Calu3 (cell line): Measurements from ENCODE around the gene DNAJC10. TPM values are rescaled to one million over a fixed set of nuclear protein-coding genes. Genes with fewer than 3 reads are reported as not detected.
A peak's percentile ranks its signal among the peaks of the same experiment; 100 is the strongest.
"Not testable (repeated sequence)": the region's sequence is repeated elsewhere in the genome, so short reads cannot be mapped to it uniquely, and the experiment has no call there.

Experiments
- BruUV-seq: library from RNA; stranded (reverse); fragments of 400-500 nt; replicated peaks from 2 replicates; lab custom pipeline; 2021; lab: Mats Ljungman, UMichigan
- CTCF ChIA-PET: fragments of 300-600 bp; sonication (Branson Sonifier 250); formaldehyde crosslinking; loops from one replicate; lab custom pipeline; 2022; ENCODE audit warnings: antibody characterized with exemption; lab: Charles Lee
- DNase-seq: peaks from one replicate; pipeline ENCODE4 v3.0.0; 2022
- H3K27ac Mint-ChIP-seq: one replicate; pipeline ENCODE4 v1.8.0; 2022; ENCODE audit warnings: mixed read lengths; ENCODE audit not compliant: unreplicated experiment
- H3K27me3 Mint-ChIP-seq: one replicate; pipeline ENCODE4 v1.8.0; 2022; ENCODE audit warnings: mixed read lengths; ENCODE audit not compliant: unreplicated experiment
- H3K36me3 Mint-ChIP-seq: one replicate; pipeline ENCODE4 v1.8.0; 2022; ENCODE audit warnings: mild to moderate bottlenecking, moderate library complexity, mixed read lengths; ENCODE audit not compliant: insufficient read depth, unreplicated experiment
- H3K4me1 Mint-ChIP-seq: one replicate; pipeline ENCODE4 v1.8.0; 2022; ENCODE audit warnings: mild to moderate bottlenecking, low read depth, mixed read lengths; ENCODE audit not compliant: unreplicated experiment
- H3K4me3 Mint-ChIP-seq: one replicate; pipeline ENCODE4 v1.8.0; 2022; ENCODE audit warnings: mild to moderate bottlenecking, low read depth, moderate library complexity, mixed read lengths; ENCODE audit not compliant: unreplicated experiment
- H3K9me3 Mint-ChIP-seq: one replicate; pipeline ENCODE4 v1.8.0; 2022; ENCODE audit warnings: low read depth, mixed read lengths; ENCODE audit not compliant: unreplicated experiment
- intact Hi-C: fragments of 100-400 bp; cut with micrococcal nuclease; formaldehyde crosslinking; loops from one replicate; pipeline ENCODE4 v1.10.0; 2022; ENCODE audit not compliant: unreplicated experiment
- total RNA-seq: library from RNA; stranded (reverse); gene quantifications from 2 replicates; pipeline ENCODE4 v1.2.3, GENCODE V29; 2022
- TF ChIP-seq, protein P1 (sequence below): fragments of 200-600 bp; IDR thresholded peaks from one replicate; pipeline ENCODE4 v1.8.0; 2022; ENCODE audit warnings: antibody characterized with exemption; ENCODE audit not compliant: unreplicated experiment

DNAJC10 gene
- total RNA-seq, 1 experiment from 2014 or later, result 210 TPM

DNA sequence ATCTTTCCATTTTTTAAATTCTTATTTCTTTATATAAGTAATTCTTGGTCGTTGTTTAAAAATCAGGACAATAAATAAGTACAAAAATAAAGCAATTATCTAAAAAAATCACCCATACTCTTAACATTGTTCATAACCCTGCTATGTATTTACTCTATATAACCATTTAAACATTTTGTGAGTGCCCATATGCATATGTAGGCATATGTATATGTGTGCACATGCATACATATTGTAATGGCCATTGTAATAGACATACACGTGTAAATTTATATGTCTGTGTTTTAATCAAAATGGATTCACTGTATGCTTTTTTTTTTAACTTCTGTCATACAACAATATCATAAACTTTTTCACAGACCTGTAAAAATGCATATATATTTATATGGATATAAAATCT, 25.6 kb downstream of the DNAJC10 start:
- H3K4me3 Mint-ChIP-seq, result no peak overlapping the region
- TF ChIP-seq, protein P1, sequence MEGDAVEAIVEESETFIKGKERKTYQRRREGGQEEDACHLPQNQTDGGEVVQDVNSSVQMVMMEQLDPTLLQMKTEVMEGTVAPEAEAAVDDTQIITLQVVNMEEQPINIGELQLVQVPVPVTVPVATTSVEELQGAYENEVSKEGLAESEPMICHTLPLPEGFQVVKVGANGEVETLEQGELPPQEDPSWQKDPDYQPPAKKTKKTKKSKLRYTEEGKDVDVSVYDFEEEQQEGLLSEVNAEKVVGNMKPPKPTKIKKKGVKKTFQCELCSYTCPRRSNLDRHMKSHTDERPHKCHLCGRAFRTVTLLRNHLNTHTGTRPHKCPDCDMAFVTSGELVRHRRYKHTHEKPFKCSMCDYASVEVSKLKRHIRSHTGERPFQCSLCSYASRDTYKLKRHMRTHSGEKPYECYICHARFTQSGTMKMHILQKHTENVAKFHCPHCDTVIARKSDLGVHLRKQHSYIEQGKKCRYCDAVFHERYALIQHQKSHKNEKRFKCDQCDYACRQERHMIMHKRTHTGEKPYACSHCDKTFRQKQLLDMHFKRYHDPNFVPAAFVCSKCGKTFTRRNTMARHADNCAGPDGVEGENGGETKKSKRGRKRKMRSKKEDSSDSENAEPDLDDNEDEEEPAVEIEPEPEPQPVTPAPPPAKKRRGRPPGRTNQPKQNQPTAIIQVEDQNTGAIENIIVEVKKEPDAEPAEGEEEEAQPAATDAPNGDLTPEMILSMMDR, result no peak
- DNase-seq, result no peak
- no peaks in the 10 kb centered on the region for H3K27me3 Mint-ChIP-seq
- no TSS peak for BruUV-seq
- intact Hi-C loops, result no loop called here
- no peaks in the 10 kb centered on the region for H3K9me3 Mint-ChIP-seq
- H3K4me1 Mint-ChIP-seq, result peaks cover 8% of the 10 kb centered on the region
- H3K27ac Mint-ChIP-seq, result no peak overlapping the region
- CTCF ChIA-PET, result no interaction called here
- H3K36me3 Mint-ChIP-seq, result peaks cover 49% of the 10 kb centered on the region

DNA sequence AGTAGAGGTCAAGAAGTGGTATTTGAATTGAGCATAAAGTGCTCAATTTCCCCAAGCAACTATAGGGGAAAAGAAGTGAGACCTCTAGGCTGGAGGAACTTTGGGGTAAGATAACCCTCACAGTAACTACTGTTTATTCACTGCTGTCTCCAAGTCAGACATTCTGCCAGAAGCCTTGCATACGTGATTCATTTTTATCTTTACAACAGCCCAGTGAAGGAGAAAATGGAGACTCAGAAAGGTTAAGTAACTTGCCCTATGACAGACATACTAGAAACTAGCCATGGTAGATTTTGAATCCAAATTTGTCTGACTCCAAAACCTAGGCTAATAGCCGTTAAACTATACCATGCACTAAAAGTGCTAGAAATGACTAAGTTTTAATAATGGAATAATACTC, 28.4 kb downstream of the DNAJC10 start:
- no peak for DNase-seq
- H3K4me3 Mint-ChIP-seq, result no peak overlapping the region
- H3K4me1 Mint-ChIP-seq, result peaks cover 8% of the 10 kb centered on the region
- H3K36me3 Mint-ChIP-seq, result peaks cover 41% of the 10 kb centered on the region
- TF ChIP-seq, protein P1, result no peak
- CTCF ChIA-PET, result no interaction called here
- BruUV-seq, result no TSS peak
- H3K27ac Mint-ChIP-seq, result peak overlapping the region; percentile 23
- no peaks in the 10 kb centered on the region for H3K9me3 Mint-ChIP-seq
- H3K27me3 Mint-ChIP-seq, result no peaks in the 10 kb centered on the region
- intact Hi-C loops, result no loop called here

DNA sequence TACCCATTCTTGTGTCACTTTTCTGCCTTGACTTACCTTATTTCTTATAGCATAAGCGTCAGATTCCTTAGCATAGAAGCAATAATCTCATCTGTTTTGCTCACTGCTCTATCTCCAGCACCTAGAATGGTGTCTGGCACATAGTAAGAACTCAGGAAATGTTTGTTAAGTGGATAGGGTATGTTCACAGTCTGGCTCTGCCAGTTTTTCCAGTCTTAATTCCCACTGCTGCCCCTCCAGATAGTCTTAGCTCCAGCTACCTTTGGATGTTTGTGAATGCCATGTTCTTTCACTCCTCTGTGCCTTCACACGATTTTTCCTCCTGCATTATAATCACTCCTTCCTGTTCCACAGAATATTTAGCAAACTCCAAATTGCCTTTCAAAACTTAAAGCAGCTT, 29.0 kb downstream of the DNAJC10 start:
- intact Hi-C loops, result no loop called here
- TF ChIP-seq, protein P1, result no peak
- CTCF ChIA-PET, result no interaction called here
- peaks cover 8% of the 10 kb centered on the region for H3K4me1 Mint-ChIP-seq
- H3K27me3 Mint-ChIP-seq, result no peaks in the 10 kb centered on the region
- no TSS peak for BruUV-seq
- peak overlapping the region; percentile 23 for H3K27ac Mint-ChIP-seq
- no peak for DNase-seq
- peaks cover 41% of the 10 kb centered on the region for H3K36me3 Mint-ChIP-seq
- no peak overlapping the region for H3K4me3 Mint-ChIP-seq
- H3K9me3 Mint-ChIP-seq, result no peaks in the 10 kb centered on the region

DNA sequence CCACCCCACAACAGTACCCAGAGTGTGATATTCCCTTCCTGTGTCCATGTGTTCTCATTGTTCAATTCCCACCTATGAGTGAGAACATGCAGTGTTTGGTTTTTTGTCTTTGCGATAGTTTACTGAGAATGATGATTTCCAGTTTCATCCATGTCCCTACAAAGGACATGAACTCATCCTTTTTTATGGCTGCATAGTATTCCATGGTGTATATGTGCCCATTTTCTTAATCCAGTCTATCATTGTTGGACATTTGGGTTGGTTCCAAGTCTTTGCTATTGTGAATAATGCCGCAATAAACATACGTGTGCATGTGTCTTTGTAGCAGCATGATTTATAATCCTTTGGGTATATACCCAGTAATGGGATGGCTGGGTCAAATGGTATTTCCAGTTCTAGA, 29.8 kb downstream of the DNAJC10 start:
- intact Hi-C loops, H3K27ac Mint-ChIP-seq, CTCF ChIA-PET, H3K4me1 Mint-ChIP-seq, DNase-seq, BruUV-seq, H3K4me3 Mint-ChIP-seq, H3K9me3 Mint-ChIP-seq, H3K27me3 Mint-ChIP-seq: not testable (repeated sequence)
- H3K36me3 Mint-ChIP-seq, result peaks cover 46% of the 10 kb centered on the region

DNA sequence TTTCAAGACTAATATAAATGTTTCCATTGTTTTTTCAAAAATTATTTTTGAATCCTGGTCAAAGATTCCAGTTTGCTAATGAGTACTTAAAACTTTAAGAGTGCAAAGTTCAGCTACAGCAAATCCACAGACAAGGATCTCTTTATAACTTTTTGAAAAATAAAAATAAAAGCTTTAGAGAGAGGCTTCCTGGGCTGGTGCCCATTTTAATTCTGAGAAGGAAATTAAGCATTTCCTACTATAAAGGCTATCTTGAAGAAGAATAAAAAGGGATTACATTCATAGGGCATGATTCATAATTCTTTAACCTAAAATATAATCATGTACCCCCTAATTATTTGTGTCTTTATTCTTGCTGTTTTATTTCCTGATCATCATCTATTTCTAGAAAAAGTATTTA, 38.2 kb downstream of the DNAJC10 start:
- CTCF ChIA-PET, result interaction anchor here (2.9 kb wide), 1 partner anchor 13 kb away, joined by 10 read pairs; no protein-coding TSS in a partner anchor
- Mint-ChIP-seq H3K4me1 (peaks cover 2% of the 10 kb centered on the region), H3K4me3 (no peak overlapping the region), H3K27me3 (no peaks in the 10 kb centered on the region), H3K27ac (no peak overlapping the region), H3K9me3 (no peaks in the 10 kb centered on the region), H3K36me3 (peaks cover 55% of the 10 kb centered on the region)
- TF ChIP-seq, protein P1, result no peak
- no peak for DNase-seq
- BruUV-seq, result no TSS peak
- intact Hi-C loops, result no loop called here
